GM18507 (cell line): ENCODE data around the gene EMC8.
"Not testable (repeated sequence)": the region's sequence is repeated elsewhere in the genome, so short reads cannot be mapped to it uniquely, and the experiment has no call there.

Experiments
- DNase-seq: peaks from one replicate; pipeline ENCODE4 v3.0.0; 2011; ENCODE audit warnings: low read depth; ENCODE audit not compliant: insufficient read length; ENCODE audit errors: extremely low spot score
- FAIRE-seq: peaks from 2 replicates; lab custom pipeline; 2011; peaks lifted over from hg19 to GRCh38; lab: Jason Lieb, UNC

Gene EMC8

DNA sequence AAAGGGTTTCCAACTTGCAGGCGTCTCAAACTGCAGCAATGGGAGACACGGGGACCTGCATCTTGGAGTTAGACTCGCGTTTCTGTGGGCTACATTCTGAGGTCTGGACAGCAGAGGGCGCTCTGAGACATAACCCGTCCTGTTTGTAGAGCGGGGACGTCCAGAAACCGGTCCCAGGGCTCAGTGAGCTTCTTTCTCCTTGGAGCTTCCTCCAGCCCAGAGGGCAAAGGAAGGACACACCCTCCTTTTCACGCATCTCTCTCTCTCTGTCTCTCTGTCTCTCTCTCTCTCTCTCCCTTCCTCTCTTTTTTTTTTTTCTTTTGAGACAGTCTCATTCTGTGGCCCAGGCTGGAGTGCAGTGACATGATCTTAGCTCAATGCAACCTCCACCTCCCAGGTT is 19.9 kb upstream of the EMC8 start:
- peak; percentile 83 for FAIRE-seq
- peak; percentile 43 for DNase-seq

- DNase-seq, FAIRE-seq: not testable (repeated sequence)
Observed at GRCh38 chr16:85817195-85817594, 17.9 kb upstream of the EMC8 start.

- DNase-seq: no peak
- FAIRE-seq: no peak
Observed at GRCh38 chr16:85816159-85816558, 16.8 kb upstream of the EMC8 start.

DNA sequence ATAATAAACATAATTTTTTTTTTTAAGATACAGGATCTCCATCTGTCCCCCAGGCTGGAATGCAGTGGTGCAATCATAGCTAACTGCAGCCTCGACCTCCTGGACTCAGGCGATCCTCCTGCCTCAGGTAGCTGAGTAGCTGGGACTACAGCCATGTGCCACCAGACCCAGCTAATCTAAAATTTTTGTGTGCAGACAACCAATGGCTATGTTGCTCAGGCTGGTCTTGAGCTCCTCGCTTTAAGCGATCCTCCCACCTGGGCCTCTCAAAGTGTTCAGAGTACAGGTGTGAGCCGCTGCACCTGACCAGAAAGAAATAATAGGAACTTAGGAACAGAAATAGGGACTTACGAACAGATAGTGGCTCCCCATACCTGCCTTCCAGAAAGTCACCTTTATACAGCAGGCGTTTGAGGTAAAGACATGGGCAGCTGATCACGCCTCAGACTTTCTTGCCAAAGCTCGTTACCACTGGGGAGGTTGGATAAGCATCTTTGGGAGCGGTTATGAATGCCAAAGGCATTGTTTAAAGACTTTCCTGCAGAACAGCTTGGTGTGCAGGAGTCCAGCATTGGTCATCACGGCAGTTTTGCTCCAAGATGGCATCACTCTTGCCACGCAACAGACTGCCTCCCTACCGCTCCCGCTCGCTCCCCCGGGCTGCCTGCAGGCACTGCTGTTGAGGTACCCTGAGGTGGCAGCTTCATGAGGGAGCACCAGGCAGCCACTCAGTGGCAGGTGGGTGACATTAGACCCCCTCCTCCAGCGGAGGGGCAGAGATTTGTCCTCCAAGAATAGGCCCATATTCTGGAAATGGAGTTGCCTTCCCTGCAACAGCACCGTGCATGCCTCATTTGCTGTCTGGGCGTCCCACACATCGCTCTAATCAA is 13.7 kb upstream of the EMC8 start:
- FAIRE-seq: no peak
- DNase-seq: no peak

- DNase-seq: no peak
- FAIRE-seq: no peak
Observed at GRCh38 chr16:85812031-85812807, 12.9 kb upstream of the EMC8 start.

DNA sequence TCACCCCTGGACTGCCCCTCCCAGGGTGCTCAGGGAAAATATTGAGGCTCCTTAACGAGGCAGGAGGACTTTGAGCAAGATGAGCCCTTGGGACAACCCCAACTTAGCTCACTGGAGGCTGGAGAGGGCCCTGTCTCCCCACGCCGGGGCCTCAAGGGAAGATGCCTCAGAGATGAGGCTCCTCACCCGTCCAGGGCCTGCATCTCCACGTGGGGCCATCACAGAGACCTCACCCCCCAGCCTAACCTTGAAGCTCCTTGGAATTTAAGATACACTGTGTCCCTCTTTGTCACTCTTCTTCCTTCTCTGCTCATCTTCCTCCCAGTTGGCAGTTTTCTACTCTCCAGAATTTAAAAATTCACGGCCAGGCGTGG is 11.4 kb upstream of the EMC8 start:
- DNase-seq: no peak
- no peak for FAIRE-seq

- FAIRE-seq (no peak), DNase-seq (no peak)
Observed at GRCh38 chr16:85810097-85810741, 10.9 kb upstream of the EMC8 start.

GRCh38 chr16:85809645-85810044 is 10.3 kb upstream of the EMC8 start:
- no peak for DNase-seq
- no peak for FAIRE-seq

DNA sequence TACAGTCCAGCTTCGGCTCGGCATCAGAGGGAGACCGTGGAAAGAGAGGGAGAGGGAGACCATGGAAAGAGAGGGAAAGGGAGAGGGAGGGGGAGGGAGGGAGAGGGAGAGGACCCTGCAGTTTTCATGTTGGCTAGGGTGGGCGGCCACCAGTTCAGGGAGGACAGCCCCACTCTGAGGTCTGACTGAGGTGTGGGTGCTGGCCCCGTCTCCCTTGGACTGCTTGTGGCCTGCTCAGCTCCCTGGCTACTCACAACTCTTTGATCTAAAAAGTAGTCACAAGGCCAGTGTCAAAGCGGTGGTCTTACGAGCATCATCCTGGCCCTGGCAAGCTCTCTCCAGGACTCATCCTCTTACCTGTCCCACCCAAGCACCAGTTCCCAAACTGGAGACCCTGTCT is 9.6 kb upstream of the EMC8 start:
- no peak for DNase-seq
- no peak for FAIRE-seq

- not testable (repeated sequence) for DNase-seq, FAIRE-seq
Observed at GRCh38 chr16:85808104-85808503, 8.8 kb upstream of the EMC8 start.

DNA sequence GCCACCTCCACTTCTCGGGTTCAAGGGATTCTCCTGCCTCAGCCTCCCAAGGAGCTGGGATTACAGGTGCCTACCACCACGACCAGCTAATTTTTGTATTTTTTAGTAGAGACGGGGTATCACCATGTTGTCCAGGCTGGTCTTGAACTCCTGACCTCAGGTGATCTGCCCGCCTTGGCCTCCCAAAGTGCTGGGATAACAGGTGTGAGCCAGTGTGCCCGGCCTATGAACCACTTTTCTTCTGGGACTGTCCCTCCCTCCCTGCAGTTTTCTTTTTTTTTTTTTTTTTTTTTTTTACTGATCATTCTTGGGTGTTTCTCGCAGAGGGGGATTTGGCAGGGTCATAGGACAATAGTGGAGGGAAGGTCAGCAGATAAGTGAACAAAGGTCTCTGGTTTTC is 8.0 kb upstream of the EMC8 start:
- not testable (repeated sequence) for FAIRE-seq, DNase-seq

DNA sequence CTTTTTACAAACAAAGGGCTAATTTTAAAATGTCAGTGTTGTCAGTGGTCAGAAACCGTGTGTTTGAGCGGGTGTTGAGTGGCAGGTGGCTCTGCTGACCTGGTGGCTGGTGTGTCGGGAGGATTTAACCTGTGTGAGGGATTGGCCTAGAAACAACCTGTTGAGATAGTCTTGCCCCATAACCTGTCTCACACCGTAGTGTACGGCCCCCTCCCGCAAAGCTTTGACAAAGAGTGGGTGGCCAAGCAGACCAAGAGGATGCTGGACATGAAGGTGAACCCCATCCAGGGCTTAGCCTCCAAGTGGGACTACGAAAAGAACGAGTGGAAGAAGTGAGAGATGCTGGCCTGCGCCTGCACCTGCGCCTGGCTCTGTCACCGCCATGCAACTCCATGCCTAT is 7.2 kb upstream of the EMC8 start:
- no peak for FAIRE-seq

GRCh38 chr16:85805442-85806045 is 6.2 kb upstream of the EMC8 start:
- DNase-seq: no peak
- FAIRE-seq: no peak

More for the DNA sequence above, 7.2 kb upstream of the EMC8 start:
- DNase-seq: no peak

DNA sequence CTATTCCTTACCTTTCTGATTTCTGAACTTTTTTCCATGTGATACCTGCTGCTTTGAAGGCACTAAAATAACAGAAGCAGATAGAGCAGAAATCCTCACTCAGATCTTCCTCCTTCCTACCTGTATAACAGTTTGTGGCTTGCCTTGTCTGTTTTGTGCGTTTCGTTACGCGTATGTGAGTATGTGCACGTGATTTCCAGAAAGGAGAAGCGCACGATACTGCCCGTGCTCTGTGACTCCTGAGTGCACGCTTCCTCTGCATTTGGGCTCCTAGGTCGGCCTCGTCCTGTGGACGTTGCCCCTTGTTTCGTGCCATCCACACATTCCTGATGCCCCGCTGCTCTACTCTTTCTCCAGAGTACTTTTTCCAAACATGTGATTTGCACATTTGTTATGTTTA is 4.2 kb upstream of the EMC8 start:
- DNase-seq: no peak
- no peak for FAIRE-seq

DNA sequence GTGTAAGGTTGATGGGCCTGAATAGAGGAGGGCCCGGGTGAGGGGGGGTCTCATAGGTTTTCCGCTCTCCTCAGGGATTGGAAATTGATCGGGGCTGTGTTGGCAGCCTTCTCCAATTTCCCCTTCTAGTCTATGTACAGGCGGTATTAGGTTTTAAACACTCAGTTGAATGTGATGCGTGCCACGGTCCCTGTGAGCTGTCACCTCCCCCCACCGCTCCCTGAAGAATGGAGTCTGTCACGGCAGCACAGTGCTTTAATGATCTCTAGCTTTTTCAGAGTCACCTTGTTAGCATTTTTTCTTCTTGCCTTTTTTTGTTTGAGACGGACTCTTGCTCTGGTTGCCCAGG is 951 bp upstream of the EMC8 start:
- FAIRE-seq (no peak), DNase-seq (no peak)

DNA sequence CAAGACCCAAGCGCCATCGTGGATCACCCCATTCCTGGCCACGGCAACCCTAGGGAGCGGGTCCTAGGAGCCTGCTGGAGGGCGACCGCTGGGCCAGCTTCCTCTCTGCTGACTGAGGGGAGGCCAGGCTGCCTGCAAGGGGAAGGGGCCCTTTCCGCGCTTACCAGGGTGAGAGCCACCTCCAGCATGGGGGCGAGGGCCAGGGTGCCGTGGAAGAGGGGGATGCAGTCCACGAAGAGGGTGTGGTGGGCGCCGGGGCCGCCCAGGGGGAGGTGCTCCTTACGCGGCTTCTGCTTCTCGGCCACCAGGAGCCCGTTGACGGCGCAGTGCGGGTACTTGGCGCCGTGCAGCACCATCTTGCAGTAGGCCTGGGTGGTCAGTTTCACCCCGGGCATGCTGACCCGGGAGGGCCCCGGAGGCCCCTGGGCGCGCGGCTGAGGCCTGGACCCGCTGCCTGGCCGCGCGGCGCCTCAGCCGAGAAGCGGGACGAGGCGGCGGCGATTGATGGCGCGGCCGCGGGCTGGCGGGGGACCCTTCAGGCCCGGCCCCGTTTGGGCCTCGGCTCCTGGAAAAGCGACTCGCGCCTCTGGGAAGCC is 345 bp downstream of the EMC8 start:
- peak; percentile 12 for DNase-seq
- FAIRE-seq: no peak

DNA sequence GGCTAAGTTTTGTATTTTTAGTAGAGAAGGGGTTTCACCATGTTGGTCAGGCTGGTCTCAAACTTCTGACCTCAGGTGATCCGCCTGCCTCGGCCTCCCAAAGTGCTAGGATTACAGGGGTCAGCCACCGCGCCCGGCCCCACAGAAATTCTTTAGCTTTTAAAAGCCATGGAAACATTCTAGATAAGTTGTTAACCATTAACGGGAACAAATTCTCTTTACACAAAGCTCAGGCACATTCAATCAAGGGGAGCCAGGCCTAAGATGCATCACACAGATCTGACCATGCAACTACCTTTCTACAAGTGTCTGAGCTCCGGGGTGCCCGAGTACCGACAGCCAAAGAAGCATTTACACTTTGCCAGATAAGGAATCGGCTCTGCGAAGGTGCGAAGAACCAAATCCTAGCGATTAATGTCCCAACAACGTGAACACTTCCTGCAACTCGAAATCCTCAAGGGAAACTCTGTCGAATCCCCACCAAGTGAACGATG is 1.0 kb downstream of the EMC8 start:
- no peak for FAIRE-seq
- no peak for DNase-seq

GRCh38 chr16:85796599-85796998 is 2.7 kb downstream of the EMC8 start:
- FAIRE-seq: no peak

DNA sequence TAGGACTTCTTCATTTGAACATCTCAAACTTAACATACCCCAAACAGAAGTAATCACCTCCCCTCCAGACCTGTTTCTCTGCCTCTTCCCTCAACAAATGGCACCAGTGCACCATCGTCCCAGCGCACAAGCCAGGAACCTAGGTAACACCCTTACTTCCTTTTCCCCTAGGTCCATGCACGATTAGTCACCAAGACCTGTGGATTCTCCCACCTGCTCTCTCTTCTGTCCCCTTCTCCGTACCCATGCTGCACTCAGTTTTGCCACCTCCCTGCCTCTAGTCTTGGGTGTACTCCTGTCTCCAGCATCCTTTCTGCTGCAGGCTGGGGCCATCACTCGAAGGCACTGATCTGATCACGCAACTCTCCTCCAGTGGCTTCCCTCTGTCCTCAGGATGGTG is 3.2 kb downstream of the EMC8 start:
- FAIRE-seq (no peak), DNase-seq (no peak)

More at GRCh38 chr16:85796599-85796998, 2.7 kb downstream of the EMC8 start:
- DNase-seq: no peak
